WTC11 (cell line): ENCODE measurements around the gene SLC29A3. TPM values are rescaled to one million over a fixed set of nuclear protein-coding genes. Genes with fewer than 3 reads are reported as not detected.

Source experiments
- ATAC-seq: fragments of 200-7000 bp; cut with Tn5 transposase; 2 replicates; pipeline ENCODE4 v1.10.0; 2021; ENCODE audit warnings: mild to moderate bottlenecking, moderate library complexity
- CTCF ChIA-PET: fragments of 300-600 bp; sonication (Branson Sonifier 250); formaldehyde crosslinking; loops from one replicate; lab custom pipeline; 2021; ENCODE audit warnings: antibody characterized with exemption; lab: Charles Lee
- POLR2A ChIA-PET: fragments of 350-600 bp; sonication (Branson Sonifier 250); formaldehyde crosslinking; loops from one replicate; lab custom pipeline; 2021; ENCODE audit warnings: antibody characterized with exemption; lab: Charles Lee
- DNase-seq: peaks from one replicate; pipeline ENCODE4 v3.0.0; 2021; ENCODE audit warnings: low spot score
- H3K27ac Mint-ChIP-seq: 2 replicates; pipeline ENCODE4 v1.8.0; 2021; ENCODE audit warnings: mixed read lengths
- H3K27me3 Mint-ChIP-seq: 2 replicates; pipeline ENCODE4 v1.8.0; 2021; ENCODE audit warnings: low read depth, mild to moderate bottlenecking, moderate library complexity, mixed read lengths
- H3K36me3 Mint-ChIP-seq: 2 replicates; pipeline ENCODE4 v1.8.0; 2021; ENCODE audit warnings: mixed read lengths
- H3K4me1 Mint-ChIP-seq: 2 replicates; pipeline ENCODE4 v1.8.0; 2022; ENCODE audit warnings: mixed read lengths
- H3K4me3 Mint-ChIP-seq: 2 replicates; pipeline ENCODE4 v1.8.0; 2021; ENCODE audit warnings: mild to moderate bottlenecking, moderate library complexity, mixed read lengths
- H3K9me3 Mint-ChIP-seq: 2 replicates; pipeline ENCODE4 v1.8.0; 2021; ENCODE audit warnings: mixed read lengths
- AR ChIP-seq: fragments of 250-450 bp; sonication (Bioruptor Pico); IDR thresholded peaks from 2 replicates; pipeline ENCODE4 v1.9.0; 2021; ENCODE audit warnings: mild to moderate bottlenecking
- ARID4B ChIP-seq: sonication (generic); formaldehyde crosslinking; IDR thresholded peaks from 2 replicates; pipeline ENCODE4 v1.8.0; 2023; ENCODE audit warnings: missing genetic modification reagents, mild to moderate bottlenecking, borderline replicate concordance
- ATF2 ChIP-seq: sonication (generic); formaldehyde crosslinking; IDR thresholded peaks from 2 replicates; pipeline ENCODE4 v1.8.1; 2022; ENCODE audit warnings: low read depth, missing genetic modification reagents, borderline replicate concordance
- CBFB ChIP-seq: sonication (generic); formaldehyde crosslinking; IDR thresholded peaks from 2 replicates; pipeline ENCODE4 v1.8.1; 2022; ENCODE audit warnings: mild to moderate bottlenecking, low read depth, missing genetic modification reagents
- CREB1 ChIP-seq: sonication (generic); formaldehyde crosslinking; IDR thresholded peaks from 2 replicates; pipeline ENCODE4 v1.8.0; 2023; ENCODE audit warnings: mild to moderate bottlenecking, missing genetic modification reagents
- CREM ChIP-seq: sonication (generic); formaldehyde crosslinking; IDR thresholded peaks from 2 replicates; pipeline ENCODE4 v1.8.1; 2022; ENCODE audit warnings: mild to moderate bottlenecking, missing genetic modification reagents, moderate library complexity
- E2F5 ChIP-seq: sonication (generic); formaldehyde crosslinking; IDR thresholded peaks from 2 replicates; pipeline ENCODE4 v1.8.1; 2022; ENCODE audit warnings: mild to moderate bottlenecking, moderate library complexity, missing genetic modification reagents
- ERG ChIP-seq: fragments of 250-450 bp; sonication (Bioruptor Pico); IDR thresholded peaks from 2 replicates; pipeline ENCODE4 v1.8.0; 2021; ENCODE audit warnings: mild to moderate bottlenecking
- GABPB1 ChIP-seq: sonication (generic); formaldehyde crosslinking; IDR thresholded peaks from 2 replicates; pipeline ENCODE4 v1.8.1; 2023; ENCODE audit warnings: mild to moderate bottlenecking, missing genetic modification reagents
- HMGA2 ChIP-seq: fragments of 250-450 bp; sonication (Bioruptor Pico); IDR thresholded peaks from 2 replicates; pipeline ENCODE4 v1.4.0; 2021; ENCODE audit warnings: mild to moderate bottlenecking, moderate library complexity
- RELA ChIP-seq: sonication (generic); formaldehyde crosslinking; IDR thresholded peaks from 2 replicates; pipeline ENCODE4 v1.8.1; 2022; ENCODE audit warnings: missing genetic modification reagents, mild to moderate bottlenecking, borderline replicate concordance
- SMAD4 ChIP-seq: sonication (generic); formaldehyde crosslinking; IDR thresholded peaks from 2 replicates; pipeline ENCODE4 v1.8.0; 2022; ENCODE audit warnings: mild to moderate bottlenecking, missing genetic modification reagents
- USF2 ChIP-seq: sonication (generic); formaldehyde crosslinking; IDR thresholded peaks from 2 replicates; pipeline ENCODE4 v1.8.1; 2023; ENCODE audit warnings: mild to moderate bottlenecking, missing genetic modification reagents, moderate library complexity
- ZBTB21 ChIP-seq: sonication (generic); formaldehyde crosslinking; IDR thresholded peaks from 2 replicates; pipeline ENCODE4 v1.8.1; 2023; ENCODE audit warnings: mild to moderate bottlenecking, missing genetic modification reagents, borderline replicate concordance
- ZNF219 ChIP-seq: sonication (generic); formaldehyde crosslinking; IDR thresholded peaks from 2 replicates; pipeline ENCODE4 v1.8.0; 2023; ENCODE audit warnings: missing genetic modification reagents, mild to moderate bottlenecking, borderline replicate concordance
- ZNF232 ChIP-seq: sonication (generic); formaldehyde crosslinking; IDR thresholded peaks from 2 replicates; pipeline ENCODE4 v1.8.0; 2022; ENCODE audit warnings: mild to moderate bottlenecking, missing genetic modification reagents
- ZNF263 ChIP-seq: sonication (generic); formaldehyde crosslinking; IDR thresholded peaks from 2 replicates; pipeline ENCODE4 v1.8.1; 2022; ENCODE audit warnings: low read depth, mild to moderate bottlenecking, moderate library complexity, missing genetic modification reagents
- ZNF281 ChIP-seq: sonication (generic); formaldehyde crosslinking; IDR thresholded peaks from 2 replicates; pipeline ENCODE4 v1.8.0; 2023; ENCODE audit warnings: mild to moderate bottlenecking, missing genetic modification reagents
- ZNF532 ChIP-seq: fragments of 250-450 bp; sonication (Bioruptor Pico); IDR thresholded peaks from 2 replicates; pipeline ENCODE4 v1.9.0; 2021; ENCODE audit warnings: mild to moderate bottlenecking, borderline replicate concordance
- total RNA-seq: library from RNA; stranded (reverse); gene quantifications from 3 replicates; pipeline ENCODE4 v1.2.3, GENCODE V29; 2021

The SLC29A3 gene
- total RNA-seq, 1 experiment from 2014 or later = 9.2 TPM

GRCh38 chr10:71297343-71297742 is 21.7 kb upstream of the SLC29A3 start:
- no peaks in the 10 kb centered on the region for H3K27me3 Mint-ChIP-seq
- ChIA-PET POLR2A (no interaction called here), CTCF (no interaction called here)
- no peak overlapping the region for H3K27ac Mint-ChIP-seq
- H3K4me1 Mint-ChIP-seq = no peaks in the 10 kb centered on the region
- H3K9me3 Mint-ChIP-seq = no peaks in the 10 kb centered on the region
- TF ChIP-seq ERG (CRISPR knock-in tag) (no peak), CREB1 (CRISPR knock-in tag) (no peak), USF2 (CRISPR knock-in tag) (no peak), AR (CRISPR knock-in tag) (no peak), ZNF219 (CRISPR knock-in tag) (no peak), ZBTB21 (CRISPR knock-in tag) (no peak), SMAD4 (no peak), CREM (CRISPR knock-in tag) (no peak), CBFB (no peak), HMGA2 (CRISPR knock-in tag) (no peak), ZNF281 (CRISPR knock-in tag) (no peak), E2F5 (CRISPR knock-in tag) (no peak), ATF2 (CRISPR knock-in tag) (no peak), ARID4B (CRISPR knock-in tag) (no peak), ZNF232 (no peak), RELA (CRISPR knock-in tag) (no peak), ZNF532 (no peak), ZNF263 (CRISPR knock-in tag) (no peak), GABPB1 (no peak)
- no peak for DNase-seq
- peaks cover 28% of the 10 kb centered on the region for H3K36me3 Mint-ChIP-seq
- no peak overlapping the region for H3K4me3 Mint-ChIP-seq
- no peak for ATAC-seq
